ENCODE measurements around the gene JSRP1.

DNA sequence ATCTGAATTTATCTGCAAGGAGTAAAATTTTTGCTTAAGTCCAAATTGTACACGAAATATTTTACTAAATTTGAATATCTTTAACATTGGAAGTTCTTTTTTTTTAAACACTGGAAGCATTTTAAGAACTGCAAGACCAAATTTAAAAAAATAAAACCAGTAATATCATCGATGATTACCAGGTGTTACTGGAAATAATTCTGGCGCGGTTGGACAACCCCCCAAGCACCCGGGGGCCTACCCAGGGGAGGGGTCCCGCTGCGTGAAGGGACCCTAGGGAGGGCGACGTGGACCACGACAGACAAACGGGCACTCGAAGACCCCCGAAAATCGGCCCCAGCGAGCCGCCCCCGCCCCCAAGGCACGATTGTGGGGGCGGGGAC is 12.6 kb upstream of the JSRP1 start:
- TF ChIP-seq, protein P1, sequence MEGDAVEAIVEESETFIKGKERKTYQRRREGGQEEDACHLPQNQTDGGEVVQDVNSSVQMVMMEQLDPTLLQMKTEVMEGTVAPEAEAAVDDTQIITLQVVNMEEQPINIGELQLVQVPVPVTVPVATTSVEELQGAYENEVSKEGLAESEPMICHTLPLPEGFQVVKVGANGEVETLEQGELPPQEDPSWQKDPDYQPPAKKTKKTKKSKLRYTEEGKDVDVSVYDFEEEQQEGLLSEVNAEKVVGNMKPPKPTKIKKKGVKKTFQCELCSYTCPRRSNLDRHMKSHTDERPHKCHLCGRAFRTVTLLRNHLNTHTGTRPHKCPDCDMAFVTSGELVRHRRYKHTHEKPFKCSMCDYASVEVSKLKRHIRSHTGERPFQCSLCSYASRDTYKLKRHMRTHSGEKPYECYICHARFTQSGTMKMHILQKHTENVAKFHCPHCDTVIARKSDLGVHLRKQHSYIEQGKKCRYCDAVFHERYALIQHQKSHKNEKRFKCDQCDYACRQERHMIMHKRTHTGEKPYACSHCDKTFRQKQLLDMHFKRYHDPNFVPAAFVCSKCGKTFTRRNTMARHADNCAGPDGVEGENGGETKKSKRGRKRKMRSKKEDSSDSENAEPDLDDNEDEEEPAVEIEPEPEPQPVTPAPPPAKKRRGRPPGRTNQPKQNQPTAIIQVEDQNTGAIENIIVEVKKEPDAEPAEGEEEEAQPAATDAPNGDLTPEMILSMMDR (IDR thresholded peaks at IDR 0.05), result no peak
- TF ChIP-seq POLR2A (IDR thresholded peaks at IDR 0.05) (no peak), EP300 (IDR thresholded peaks at IDR 0.05) (no peak)
